HEK293T (cell line): Measurements from ENCODE around the gene YES1.

Experiments used
- CTCF ChIA-PET: fragments of 350-600 bp; formaldehyde crosslinking; extraction: SDS; loops from one replicate; lab custom pipeline; 2021; ENCODE audit warnings: antibody characterized with exemption, inconsistent platforms; lab: Yijun Ruan, JAX
- POLR2A ChIA-PET: fragments of 350-600 bp; formaldehyde crosslinking; extraction: SDS; loops from one replicate; lab custom pipeline; 2020; ENCODE audit warnings: antibody characterized with exemption, inconsistent platforms; lab: Yijun Ruan, JAX
- DNase-seq: peaks from one replicate; pipeline ENCODE4 v3.0.0; 2012; ENCODE audit warnings: mixed read lengths; ENCODE audit errors: extremely low spot score
- ARNT ChIP-seq: fragments of 450-650 bp; IDR thresholded peaks from 2 replicates; pipeline ENCODE4 v1.6.1; 2017; ENCODE audit warnings: mild to moderate bottlenecking
- BHLHE40 ChIP-seq: fragments of 450-650 bp; IDR thresholded peaks from 2 replicates; pipeline ENCODE4 v1.6.1; 2016; ENCODE audit warnings: mild to moderate bottlenecking, moderate library complexity, borderline replicate concordance
- CTBP1 ChIP-seq: fragments of 450-650 bp; IDR thresholded peaks from 2 replicates; pipeline ENCODE4 v1.6.1; 2016; ENCODE audit warnings: borderline replicate concordance
- ELF4 ChIP-seq: fragments of 450-650 bp; IDR thresholded peaks from 2 replicates; pipeline ENCODE4 v1.6.1; 2017; ENCODE audit warnings: antibody characterized with exemption
- FOXA1 ChIP-seq: fragments of 450-650 bp; IDR thresholded peaks from 2 replicates; pipeline ENCODE4 v1.6.1; 2016; ENCODE audit warnings: mild to moderate bottlenecking
- FOXK2 ChIP-seq: fragments of 450-650 bp; IDR thresholded peaks from 2 replicates; pipeline ENCODE4 v1.6.1; 2016; ENCODE audit warnings: mild to moderate bottlenecking
- HDGF ChIP-seq: fragments of 450-650 bp; IDR thresholded peaks from 2 replicates; pipeline ENCODE4 v1.6.1; 2017; ENCODE audit warnings: antibody characterized with exemption, borderline replicate concordance
- L3MBTL2 ChIP-seq: fragments of 450-650 bp; conservative IDR thresholded peaks from 2 replicates; pipeline ENCODE4 v1.6.1; 2016; ENCODE audit warnings: mild to moderate bottlenecking
- LEF1 ChIP-seq: fragments of 450-650 bp; IDR thresholded peaks from 2 replicates; pipeline ENCODE4 v1.6.1; 2017; ENCODE audit warnings: mild to moderate bottlenecking, borderline replicate concordance
- NFRKB ChIP-seq: fragments of 450-650 bp; IDR thresholded peaks from 2 replicates; pipeline ENCODE4 v1.6.1; 2016; ENCODE audit warnings: mild to moderate bottlenecking, moderate library complexity
- PKNOX1 ChIP-seq: fragments of 450-650 bp; IDR thresholded peaks from 2 replicates; pipeline ENCODE4 v1.6.1; 2016
- SP1 ChIP-seq: fragments of 450-650 bp; IDR thresholded peaks from 2 replicates; pipeline ENCODE4 v1.6.1; 2017
- SUZ12 ChIP-seq: fragments of 450-650 bp; IDR thresholded peaks from 2 replicates; pipeline ENCODE4 v1.6.1; 2016; ENCODE audit warnings: mild to moderate bottlenecking
- TARDBP ChIP-seq: fragments of 450-650 bp; IDR thresholded peaks from 2 replicates; pipeline ENCODE4 v1.6.1; 2016
- ZNF384 ChIP-seq: fragments of 450-650 bp; IDR thresholded peaks from 2 replicates; pipeline ENCODE4 v1.6.1; 2016

YES1 gene

GRCh38 chr18:839224-840022 lies 27.4 kb upstream of the YES1 start:
- no peak for TF ChIP-seq BHLHE40
- TF ChIP-seq L3MBTL2 = peak; percentile 35; the same call in 1 of the 2 replicates
- no peak for TF ChIP-seq TARDBP
- DNase-seq = peak; percentile 83
- ChIA-PET POLR2A (interaction anchor here (1.1 kb wide), 2 partner anchors 9 to 127 kb away, joined by 3 read pairs; no protein-coding TSS in a partner anchor), CTCF (interaction anchor here (1.0 to 1.4 kb wide), 6 partner anchors 9 to 216 kb away, joined by 3 to 12 read pairs (median 4); no protein-coding TSS in a partner anchor)

- ChIA-PET POLR2A (no interaction called here), CTCF (no interaction called here)
- DNase-seq = no peak
- TF ChIP-seq TARDBP (no peak), PKNOX1 (no peak), L3MBTL2 (no peak), HDGF (no peak), SUZ12 (no peak), FOXA1 (no peak), SP1 (no peak), FOXK2 (no peak), ZNF384 (no peak), NFRKB (no peak), ELF4 (no peak), LEF1 (no peak), ARNT (no peak)
These were observed 25.9 kb upstream of the YES1 start for GRCh38 chr18:837922-838321.

- TF ChIP-seq ARNT = no peak
- no peak for TF ChIP-seq ELF4
- no peak for TF ChIP-seq PKNOX1
- no peak for TF ChIP-seq SP1
- TF ChIP-seq SUZ12 = no peak
- no peak for TF ChIP-seq FOXA1
- no peak for TF ChIP-seq NFRKB
- TF ChIP-seq FOXK2 = no peak
- TF ChIP-seq CTBP1 = no peak
- TF ChIP-seq LEF1 = no peak
- ChIA-PET POLR2A (interaction anchor here (1.1 kb wide), 1 partner anchor 176 kb away, joined by 3 read pairs; no protein-coding TSS in a partner anchor), CTCF (interaction anchor here (0.6 to 1.4 kb wide), 2 partner anchors 27 to 311 kb away, joined by 3 read pairs; no protein-coding TSS in a partner anchor)
- DNase-seq = no peak
These were observed 22.2 kb upstream of the YES1 start for GRCh38 chr18:834082-834720.

GRCh38 chr18:833197-833596 lies 21.2 kb upstream of the YES1 start:
- no peak for DNase-seq
- POLR2A ChIA-PET = no interaction called here
- TF ChIP-seq TARDBP = no peak
- TF ChIP-seq FOXK2 = no peak
- no peak for TF ChIP-seq L3MBTL2
- no peak for TF ChIP-seq LEF1
- CTCF ChIA-PET = interaction anchor here (1.4 to 2.9 kb wide), 2 partner anchors 26 to 208 kb away, joined by 3 to 12 read pairs; no protein-coding TSS in a partner anchor

GRCh38 chr18:832085-832681 lies 20.1 kb upstream of the YES1 start:
- POLR2A ChIA-PET = interaction anchor here (1.3 kb wide), 1 partner anchor 120 kb away, joined by 6 read pairs; the partner anchor contains the start of gene ENOSF1
- TF ChIP-seq PKNOX1 (peak; percentile 31; the same call in 1 of the 2 replicates), FOXA1 (no peak)
- CTCF ChIA-PET = interaction anchor here (0.7 to 3.3 kb wide), 6 partner anchors 10 to 207 kb away, joined by 3 to 20 read pairs (median 8); no protein-coding TSS in a partner anchor
- DNase-seq = no peak

GRCh38 chr18:830315-830901 lies 18.4 kb upstream of the YES1 start:
- CTCF ChIA-PET = interaction anchor here (0.6 to 3.3 kb wide), 14 partner anchors 9 to 341 kb away, joined by 3 to 20 read pairs (median 4); partner anchors contain the start of gene ENOSF1
- TF ChIP-seq SUZ12 = no peak
- TF ChIP-seq ZNF384 = no peak
- no peak for TF ChIP-seq L3MBTL2
- TF ChIP-seq ARNT = no peak
- no peak for TF ChIP-seq FOXA1
- TF ChIP-seq TARDBP = no peak
- TF ChIP-seq SP1 = no peak
- no peak for TF ChIP-seq LEF1
- no peak for TF ChIP-seq PKNOX1
- TF ChIP-seq CTBP1 = no peak
- no peak for TF ChIP-seq BHLHE40
- no peak for TF ChIP-seq FOXK2
- no peak for DNase-seq
- POLR2A ChIA-PET = interaction anchor here (1.3 to 2.1 kb wide), 2 partner anchors 16 to 93 kb away, joined by 3 to 6 read pairs; no protein-coding TSS in a partner anchor
